GOT3 (cell line): ENCODE measurements around the gene ZBTB34.

Experiments
- DNase-seq: peaks from one replicate; lab custom pipeline; 2025; ENCODE audit warnings: mixed read lengths; lab: John Stamatoyannopoulos, UW

Gene ZBTB34

GRCh38 chr9:126844085-126844484 is 16.4 kb upstream of the ZBTB34 start:
- DNase-seq = no peak

DNA sequence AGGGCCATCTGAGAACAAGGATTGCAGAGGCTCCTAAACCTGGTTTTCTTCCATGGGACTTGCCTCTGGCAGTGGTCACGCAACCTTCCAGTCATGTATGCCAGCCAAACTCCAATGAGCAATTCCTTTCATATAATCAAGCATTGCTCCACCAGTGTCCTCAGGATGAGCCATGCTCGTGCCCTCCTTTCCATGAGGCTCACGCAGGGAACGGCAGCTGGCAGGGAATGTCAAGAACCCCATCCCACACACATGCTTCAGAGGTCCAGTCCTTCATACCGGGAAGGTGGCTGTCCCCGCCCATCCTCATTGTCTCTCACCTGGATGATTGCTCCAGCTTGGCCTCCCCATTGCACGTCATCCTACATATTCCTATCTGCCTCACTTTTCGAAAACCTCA is 13.4 kb upstream of the ZBTB34 start:
- no peak for DNase-seq

DNA sequence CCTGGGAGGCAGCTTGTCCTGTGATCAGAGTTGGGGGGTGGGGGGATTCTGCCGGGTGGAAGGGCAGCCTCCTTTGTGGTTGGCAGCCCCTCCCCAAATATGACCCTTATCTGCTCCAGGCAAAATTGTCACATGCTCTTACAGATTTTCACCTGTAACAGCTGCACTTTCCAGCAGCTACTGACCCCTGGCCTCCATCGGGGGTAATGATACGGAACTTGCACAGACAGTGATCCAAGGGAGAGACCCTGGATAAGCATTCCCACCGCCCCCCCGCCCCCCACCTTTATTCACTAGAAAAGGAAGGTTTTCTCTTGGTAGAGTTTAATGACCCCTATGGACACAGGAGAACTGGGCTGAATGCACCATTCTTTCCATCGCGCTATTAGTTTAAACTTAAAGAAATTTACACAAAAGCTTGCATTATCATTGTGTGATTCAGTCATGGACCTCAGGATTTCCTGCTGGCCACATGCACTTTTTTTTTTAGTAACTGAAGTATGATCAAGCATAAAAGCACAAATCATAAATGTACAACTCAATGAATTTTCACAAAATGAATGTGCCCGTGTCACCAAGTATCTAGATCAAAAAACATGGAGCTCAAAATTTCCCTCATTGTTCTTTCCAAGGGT is 10.7 kb upstream of the ZBTB34 start:
- DNase-seq = no peak

GRCh38 chr9:126851286-126851880 is 9.1 kb upstream of the ZBTB34 start:
- DNase-seq = no peak

DNA sequence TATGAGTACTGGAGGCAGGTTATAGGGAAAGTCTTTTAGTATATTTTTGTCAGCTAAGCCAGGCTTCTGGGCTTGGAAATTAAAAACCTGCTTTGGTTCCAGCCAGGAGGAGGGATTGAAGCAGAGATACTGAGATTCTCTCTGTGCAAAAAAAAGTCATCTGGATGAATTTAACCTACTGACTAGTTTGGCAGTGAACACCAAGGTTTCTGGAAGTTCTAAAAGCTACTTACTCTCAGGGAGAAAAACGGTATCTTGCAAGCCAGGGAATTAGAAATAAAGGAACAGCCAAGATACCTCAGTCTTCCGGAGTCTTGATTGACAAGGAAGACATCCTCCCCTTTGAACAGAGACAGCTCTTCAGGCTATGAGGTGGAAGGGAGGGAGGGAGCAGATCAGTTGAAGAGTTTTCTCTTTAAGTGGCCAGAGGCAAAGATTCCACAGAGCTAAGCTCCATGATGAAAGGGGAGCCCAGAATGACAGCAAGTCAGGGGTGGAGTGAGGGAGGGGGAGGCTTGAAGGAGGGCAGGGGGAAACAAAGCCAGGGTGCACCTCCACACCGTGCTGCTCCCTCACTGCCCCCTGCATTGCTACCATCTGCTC is 8.3 kb upstream of the ZBTB34 start:
- no peak for DNase-seq

DNA sequence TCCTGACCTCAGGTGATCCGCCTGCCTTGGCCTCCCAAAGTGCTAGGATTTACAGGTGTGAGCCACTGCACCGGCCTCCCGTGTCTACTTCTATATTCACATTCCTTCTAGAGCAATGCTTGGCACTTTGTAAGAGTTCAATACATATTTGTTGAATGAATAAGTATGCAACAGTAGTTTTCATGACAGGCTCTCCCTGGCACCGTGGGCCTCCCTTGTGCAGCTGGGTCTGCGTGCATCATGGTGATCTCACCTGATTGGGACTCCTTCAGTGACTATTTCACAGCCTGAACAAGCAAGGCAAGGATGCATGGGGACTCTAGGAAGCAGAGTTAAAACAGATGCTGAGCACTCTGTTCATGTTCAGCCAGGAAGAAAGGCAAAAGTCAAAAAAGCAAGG is 6.8 kb upstream of the ZBTB34 start:
- no peak for DNase-seq

- no peak for DNase-seq
These were observed 5.7 kb upstream of the ZBTB34 start for GRCh38 chr9:126854734-126855133.

DNA sequence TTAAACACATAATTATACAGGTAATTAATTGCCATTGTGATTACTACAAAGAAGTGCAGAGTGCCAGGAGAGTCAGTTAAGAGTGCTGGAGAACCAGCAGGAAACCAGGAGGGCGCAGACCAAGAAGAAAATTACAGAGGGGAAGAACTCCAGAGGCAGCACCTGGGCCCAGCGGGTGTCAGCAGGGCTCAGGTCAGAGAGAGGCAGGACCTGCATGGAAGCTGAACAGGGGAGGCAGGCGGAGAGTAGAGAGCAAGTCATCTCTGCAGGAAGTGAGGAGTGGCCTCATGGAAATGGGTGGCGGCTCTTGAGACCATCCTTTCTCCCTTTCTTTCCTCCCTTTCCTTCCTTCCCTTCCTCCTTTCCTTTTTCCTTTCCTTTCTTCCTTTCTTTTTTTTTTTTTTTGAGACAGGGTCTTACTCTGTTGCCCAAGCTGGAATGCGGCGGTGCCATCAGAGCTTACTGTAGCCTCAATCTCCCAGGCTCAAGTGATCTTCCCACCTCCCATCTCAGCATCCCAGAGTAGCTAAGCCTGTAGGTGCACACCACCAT is 4.0 kb upstream of the ZBTB34 start:
- no peak for DNase-seq

GRCh38 chr9:126857261-126857960 is 3.0 kb upstream of the ZBTB34 start:
- no peak for DNase-seq

- DNase-seq = no peak
These were observed 1.3 kb upstream of the ZBTB34 start for GRCh38 chr9:126859111-126859510.

DNA sequence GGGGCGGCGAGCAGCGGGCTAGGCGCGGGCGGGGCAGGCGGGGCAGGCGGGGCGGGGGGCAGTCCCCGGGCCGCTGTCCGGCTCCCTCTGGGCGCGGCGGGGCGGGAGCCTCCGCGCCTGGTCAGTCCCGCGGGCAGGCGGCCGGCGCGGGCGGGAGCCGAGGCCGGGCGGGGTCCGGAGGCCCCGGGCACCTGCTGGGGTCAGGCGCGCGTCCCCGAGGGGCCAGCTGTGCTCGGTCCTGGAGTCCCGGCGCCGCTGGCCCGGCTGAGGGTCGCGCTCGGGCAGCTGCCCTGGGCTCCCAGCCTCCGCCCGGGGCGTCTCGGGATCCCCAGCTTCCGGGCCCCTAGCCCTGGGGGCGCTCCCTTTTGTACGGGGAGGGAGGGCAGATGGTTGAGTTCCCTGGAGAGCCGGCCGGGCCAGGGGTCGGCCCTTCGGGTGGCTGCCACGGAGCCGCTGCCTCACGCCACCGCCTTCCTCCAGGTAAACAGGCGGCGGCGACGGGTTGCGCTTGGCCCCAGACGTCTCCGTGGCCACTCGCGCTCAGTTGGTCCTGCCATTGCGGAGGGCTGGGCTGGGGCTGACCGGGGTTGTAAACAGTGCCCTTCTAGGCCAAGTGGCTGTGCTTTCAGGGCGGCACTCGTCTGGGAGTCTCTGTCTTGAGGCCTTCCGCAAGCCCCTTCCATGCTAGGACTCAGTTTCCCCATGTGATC is 473 bp downstream of the ZBTB34 start:
- DNase-seq = no peak

- DNase-seq = no peak
These were observed 1.3 kb downstream of the ZBTB34 start for GRCh38 chr9:126861707-126862103.

GRCh38 chr9:126862104-126862761 is 1.8 kb downstream of the ZBTB34 start:
- DNase-seq = no peak

- no peak for DNase-seq
These were observed 4.3 kb downstream of the ZBTB34 start for GRCh38 chr9:126864771-126865170.

DNA sequence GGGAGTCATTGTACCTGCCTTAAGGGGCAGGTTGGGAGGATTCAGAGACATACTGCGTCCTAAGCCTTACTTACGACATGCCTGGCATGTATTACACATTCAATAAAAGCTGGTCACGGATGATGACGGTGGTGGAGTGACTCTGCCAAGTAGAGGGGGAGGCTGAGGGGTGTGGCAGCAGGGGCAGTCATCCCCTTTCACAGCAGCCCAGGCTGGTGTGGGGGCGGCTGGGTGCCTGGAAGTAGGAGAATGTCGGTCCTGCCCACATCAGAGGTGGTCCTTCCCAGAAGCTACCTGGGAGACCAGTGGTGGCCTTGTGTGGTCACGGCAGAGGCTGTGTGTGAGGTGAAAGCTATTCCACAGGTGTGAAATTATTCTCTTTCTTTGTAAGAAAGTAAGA is 8.9 kb downstream of the ZBTB34 start:
- DNase-seq = no peak

DNA sequence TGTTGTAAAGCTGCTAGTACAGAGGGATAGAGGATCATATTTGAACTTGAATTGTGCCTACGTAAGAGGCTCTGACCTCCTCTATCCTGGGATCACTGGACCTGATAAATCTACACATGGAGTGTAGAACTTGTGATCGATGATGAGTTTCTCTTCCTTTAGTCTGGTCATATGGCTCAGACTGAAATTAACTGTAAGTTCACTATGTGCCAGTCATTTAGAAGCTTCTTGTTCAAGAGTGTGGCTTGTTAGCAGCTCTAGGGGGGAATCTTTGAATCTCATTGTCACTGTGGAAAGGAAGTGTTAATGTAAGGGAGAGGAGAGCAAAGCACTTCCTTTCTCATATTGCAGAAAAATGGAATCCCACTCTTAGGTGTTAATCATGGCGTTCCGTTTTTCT is 12.1 kb downstream of the ZBTB34 start:
- DNase-seq = no peak

GRCh38 chr9:126874546-126875314 is 14.3 kb downstream of the ZBTB34 start:
- DNase-seq = no peak

GRCh38 chr9:126875756-126876510 is 15.5 kb downstream of the ZBTB34 start:
- no peak for DNase-seq

- DNase-seq = no peak
These were observed 16.1 kb downstream of the ZBTB34 start for GRCh38 chr9:126876531-126876930.

GRCh38 chr9:126877418-126877817 is 17.0 kb downstream of the ZBTB34 start:
- DNase-seq = no peak
